MV-4-11 (cell line): Measurements from ENCODE around the gene TSPAN11.
"Not testable (repeated sequence)": the region's sequence is repeated elsewhere in the genome, so short reads cannot be mapped to it uniquely, and the experiment has no call there.

Experiments used
- DNase-seq: peaks from one replicate; lab custom pipeline; 2025; lab: John Stamatoyannopoulos, UW

The TSPAN11 gene

GRCh38 chr12:30926243-30927221 lies at the start of gene TSPAN11:
TSS of gene TSPAN11 (plus strand) at chr12:30926748. CDS start at chr12:30953992, 27,244 bp downstream.
- DNase-seq, result no peak

GRCh38 chr12:30877105-30877875 lies 49.3 kb upstream of the TSPAN11 start:
- no peak for DNase-seq

DNA sequence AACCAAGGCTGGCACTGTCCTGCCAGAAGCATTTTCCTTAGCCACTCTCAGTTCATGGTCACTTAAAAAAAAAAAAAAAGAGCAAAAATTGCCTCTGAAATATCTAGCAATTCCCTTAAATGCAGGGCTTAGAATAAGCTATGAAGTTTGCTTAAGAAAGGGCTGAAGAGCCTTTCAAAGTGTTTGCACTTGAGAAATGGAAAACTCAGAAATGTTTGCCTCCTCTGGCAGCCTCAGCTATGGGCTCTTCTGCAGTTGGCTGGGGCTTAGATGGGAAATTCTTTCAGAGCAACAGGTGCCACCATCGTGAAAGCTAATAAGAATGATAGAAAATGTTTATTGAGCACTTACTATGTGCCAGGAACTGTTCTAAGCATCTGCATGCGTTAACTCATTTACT lies 48.5 kb upstream of the TSPAN11 start:
- DNase-seq, result no peak

DNA sequence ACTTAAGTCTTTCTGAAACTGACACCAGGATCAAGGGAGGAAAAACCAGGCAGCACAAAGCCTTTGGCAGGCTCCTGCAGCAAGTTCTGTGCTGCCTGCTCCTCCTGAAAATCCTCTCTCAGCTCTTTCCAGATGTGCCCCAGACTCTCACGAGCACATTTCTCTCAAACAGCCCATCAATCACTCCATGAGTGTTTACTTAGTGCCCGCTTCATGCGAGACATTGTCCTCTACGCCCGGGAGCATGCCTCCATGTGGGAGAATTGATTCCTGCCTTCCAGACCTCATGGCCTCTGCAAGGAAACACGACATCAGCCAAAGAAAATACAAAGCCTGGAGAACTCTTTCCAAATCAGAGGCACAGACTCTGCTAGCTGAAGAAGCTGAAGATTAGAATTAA lies 46.5 kb upstream of the TSPAN11 start:
- no peak for DNase-seq

DNA sequence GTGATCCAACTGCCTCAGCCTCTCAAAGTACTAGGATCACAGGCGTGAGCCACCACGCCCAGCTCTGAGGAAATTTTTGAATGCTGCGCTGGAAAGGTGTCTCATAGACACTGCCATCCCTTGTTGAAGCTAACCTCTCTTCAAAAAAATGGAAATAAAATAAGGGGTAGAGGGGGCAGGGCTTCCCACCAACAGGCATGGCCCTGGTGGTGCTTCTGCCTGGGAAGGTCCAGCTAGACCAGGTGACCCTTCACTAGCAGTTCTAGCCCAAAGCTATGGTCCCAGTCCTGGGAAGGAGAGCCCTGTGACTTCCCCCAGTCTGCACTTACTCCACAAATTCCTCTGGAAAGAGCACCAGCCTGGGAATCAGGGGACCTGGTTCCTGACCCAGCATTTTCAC lies 45.7 kb upstream of the TSPAN11 start:
- no peak for DNase-seq

DNA sequence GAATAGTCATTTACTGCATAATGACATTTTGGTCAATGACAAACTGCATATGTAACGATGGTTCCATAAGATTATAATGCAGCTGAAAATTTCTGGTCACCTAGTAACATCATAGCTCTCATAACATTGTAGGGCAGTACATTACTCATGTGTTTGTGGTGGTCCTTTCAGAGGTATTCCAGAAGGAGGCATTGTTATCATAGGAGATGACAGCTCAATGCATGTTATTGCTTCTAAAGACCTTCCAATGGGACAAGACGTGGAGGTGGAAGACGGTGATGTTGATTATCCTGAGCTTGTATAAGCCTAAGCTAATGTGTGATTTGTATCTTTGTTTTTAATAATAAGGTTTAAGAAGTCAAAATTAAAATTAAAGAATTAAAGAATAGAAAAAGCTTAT lies 43.8 kb upstream of the TSPAN11 start:
- DNase-seq, result no peak

GRCh38 chr12:30884799-30885198 lies 41.7 kb upstream of the TSPAN11 start:
- no peak for DNase-seq

- no peak for DNase-seq
Observed at GRCh38 chr12:30885321-30885720, 41.2 kb upstream of the TSPAN11 start.

DNA sequence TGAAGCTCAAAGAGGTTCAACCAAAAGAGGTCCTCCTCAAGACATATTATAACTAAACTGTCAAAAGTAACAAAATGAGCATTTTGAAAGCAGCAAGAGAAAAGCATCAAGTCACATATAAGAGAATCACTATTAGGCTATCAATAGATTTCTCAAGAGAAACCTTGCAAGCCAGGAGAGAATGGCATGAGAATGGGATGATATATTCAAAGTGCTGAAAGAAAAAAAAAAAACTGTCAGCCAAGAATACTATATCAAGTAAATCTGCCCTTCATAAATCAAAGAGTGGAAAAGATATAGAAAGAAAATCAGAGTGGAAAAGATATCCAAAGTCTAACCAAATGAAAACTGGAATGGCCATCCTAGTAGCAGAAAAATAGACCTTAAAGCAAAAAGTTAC lies 39.3 kb upstream of the TSPAN11 start:
- DNase-seq, result no peak

DNA sequence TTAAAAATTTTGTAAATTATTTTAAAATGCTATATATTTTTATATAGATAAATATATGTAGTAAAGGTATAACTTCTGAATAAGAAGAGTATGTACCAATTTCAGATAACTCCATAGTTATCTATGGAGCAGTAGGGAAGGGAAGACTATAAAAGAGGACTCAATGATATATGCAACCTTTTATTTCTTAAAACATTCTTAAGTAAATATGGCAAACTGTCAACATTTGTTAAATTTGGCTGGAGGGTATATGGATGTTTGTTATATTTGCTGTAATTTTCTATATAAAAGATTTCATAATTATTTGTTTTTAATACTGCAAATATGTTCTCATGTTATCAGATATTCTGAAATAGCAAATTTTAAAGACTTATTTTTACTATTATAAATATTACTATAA lies 38.3 kb upstream of the TSPAN11 start:
- no peak for DNase-seq

DNA sequence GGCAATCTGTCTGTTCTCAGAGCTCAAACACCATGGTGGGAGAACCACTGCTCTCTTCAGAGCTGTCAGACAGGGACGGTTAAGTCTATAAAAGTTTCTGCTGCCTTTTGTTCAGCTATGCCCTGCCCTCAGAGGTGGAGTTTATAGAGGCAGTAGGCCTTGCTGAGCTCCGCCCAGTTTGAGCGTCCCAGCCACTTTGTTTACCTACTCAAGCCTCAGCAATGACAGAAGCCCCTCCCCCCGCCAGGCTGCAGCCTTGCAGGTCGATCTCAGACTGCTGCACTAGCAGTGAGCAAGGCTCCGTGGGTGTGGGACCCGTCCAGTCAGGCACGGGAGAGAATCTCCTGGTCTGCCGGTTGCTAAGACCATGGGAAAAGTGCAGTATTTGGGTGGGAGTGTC lies 32.0 kb upstream of the TSPAN11 start:
- not testable (repeated sequence) for DNase-seq

GRCh38 chr12:30896461-30896860 lies 30.1 kb upstream of the TSPAN11 start:
- no peak for DNase-seq

DNA sequence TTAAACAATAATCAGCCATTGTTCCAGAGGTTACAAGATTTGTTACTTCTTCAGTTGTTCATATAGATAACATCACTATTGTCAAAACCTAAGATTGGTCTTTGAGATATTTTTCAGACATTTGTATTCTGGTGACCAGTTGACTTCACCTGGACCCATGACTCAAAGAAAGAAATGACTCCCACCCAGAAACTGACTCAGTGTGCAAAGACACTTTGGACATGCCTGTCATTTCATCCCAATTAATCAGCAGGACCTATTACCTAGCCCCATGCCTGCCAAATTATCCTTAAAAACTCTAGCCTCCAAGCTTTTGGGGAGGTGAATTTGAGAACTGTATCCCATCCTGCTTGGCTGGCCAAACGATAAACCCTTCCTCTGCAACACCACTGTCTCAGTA lies 27.7 kb upstream of the TSPAN11 start:
- no peak for DNase-seq

DNA sequence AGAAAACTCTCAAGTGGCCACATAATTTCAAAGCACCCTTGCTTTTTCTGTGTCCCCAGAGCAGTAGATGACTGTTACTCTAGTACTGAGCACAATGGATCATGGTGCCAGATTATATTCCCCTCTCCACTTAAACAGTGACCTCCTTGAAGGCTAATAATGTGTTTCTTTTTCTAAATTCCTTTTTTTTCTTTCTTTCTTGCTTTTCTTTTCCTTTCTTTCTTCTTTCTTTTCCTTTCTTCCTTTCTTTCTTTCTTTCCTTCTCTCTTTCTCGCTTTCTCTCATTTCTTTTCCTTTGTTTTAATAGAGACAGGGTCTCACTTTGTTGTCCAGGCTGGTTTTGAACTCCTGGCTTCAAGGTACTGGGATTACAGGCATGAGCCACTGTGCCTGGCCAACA lies 26.2 kb upstream of the TSPAN11 start:
- no peak for DNase-seq

- DNase-seq, result no peak
Observed at GRCh38 chr12:30902001-30902400, 24.5 kb upstream of the TSPAN11 start.

GRCh38 chr12:30902596-30902995 lies 24.0 kb upstream of the TSPAN11 start:
- no peak for DNase-seq

DNA sequence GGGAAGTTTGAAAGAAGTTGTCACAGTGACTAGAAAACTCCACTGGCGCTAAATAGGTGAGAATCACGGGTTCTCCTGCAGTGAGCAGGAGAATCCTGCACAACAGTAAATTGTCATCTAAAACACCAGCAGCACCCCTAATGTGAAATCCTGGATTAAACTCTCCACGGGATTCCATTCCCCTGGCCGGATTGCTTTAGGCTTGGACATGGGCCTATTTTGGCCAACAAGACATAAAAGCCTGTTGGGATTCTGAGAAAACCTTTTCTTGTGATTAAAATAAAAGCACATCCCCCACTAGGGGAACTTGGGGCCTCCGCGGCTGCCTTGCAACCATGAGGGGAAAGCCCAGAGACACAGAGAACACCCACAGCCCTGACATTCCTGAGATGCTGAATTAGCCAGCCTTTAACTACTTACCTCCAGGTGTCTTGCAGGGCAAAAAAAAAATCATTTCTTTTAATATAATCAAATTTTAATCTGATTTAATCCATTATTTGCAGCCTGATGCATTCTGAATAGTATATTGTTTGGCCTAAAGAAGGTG lies 21.0 kb upstream of the TSPAN11 start:
- no peak for DNase-seq

DNA sequence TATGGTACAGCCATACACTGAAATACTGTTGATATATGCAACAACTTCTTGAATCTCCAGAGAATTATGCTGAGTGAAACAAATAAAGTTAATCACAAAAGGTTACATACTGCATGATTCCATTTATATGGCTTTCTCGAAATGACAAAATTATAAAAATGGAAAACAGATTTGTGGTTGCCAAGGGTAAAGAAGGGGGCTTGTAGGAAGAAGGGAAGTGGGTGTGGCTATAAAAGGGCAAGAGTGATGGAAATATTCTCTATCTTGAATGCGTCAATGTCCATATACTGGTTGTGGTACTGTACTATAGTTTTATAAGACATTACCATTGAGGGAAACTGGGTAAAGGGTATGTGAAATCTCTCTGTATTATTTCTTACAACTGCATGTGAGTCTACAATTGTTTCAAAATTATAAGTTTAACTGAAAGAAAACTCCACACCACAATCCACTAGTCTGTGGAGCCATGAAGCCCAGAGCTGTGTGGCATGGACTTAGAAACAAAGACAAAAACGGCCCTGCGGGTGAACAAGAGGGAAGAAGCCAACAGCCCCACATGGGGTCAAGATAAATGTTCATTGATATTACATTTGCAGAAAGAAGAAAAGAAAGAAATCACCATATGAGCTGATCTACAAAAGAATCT lies 18.3 kb upstream of the TSPAN11 start:
- DNase-seq, result no peak

DNA sequence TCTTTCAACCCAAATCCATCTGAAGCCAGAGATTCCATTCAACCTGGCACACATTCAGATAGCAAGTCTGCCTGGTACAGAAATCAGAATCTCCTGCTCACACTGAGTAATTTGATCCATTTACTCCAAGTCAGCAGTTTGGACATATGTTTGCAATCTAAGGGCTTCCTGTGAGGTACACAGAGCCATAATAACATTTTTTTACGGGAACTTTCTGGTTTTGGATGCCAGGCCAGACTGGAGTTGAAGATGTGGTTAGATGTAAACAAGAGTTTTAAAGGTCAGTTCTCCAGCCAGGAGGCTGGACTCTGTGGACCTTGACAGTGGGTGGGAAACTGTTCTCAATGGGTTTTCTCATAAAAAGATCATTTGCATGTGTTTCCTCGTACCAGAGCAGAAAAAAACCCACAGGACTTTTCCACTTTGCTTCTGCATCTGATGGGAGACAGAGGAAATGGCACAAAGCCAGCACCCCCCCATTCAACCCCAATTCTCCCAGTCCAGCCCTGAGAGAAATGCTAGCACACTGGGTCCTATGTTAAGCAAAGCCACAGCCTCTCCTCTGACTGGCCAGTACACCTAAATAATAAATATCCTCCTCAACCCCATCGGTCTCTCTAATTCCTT lies 17.7 kb upstream of the TSPAN11 start:
- DNase-seq, result no peak

DNA sequence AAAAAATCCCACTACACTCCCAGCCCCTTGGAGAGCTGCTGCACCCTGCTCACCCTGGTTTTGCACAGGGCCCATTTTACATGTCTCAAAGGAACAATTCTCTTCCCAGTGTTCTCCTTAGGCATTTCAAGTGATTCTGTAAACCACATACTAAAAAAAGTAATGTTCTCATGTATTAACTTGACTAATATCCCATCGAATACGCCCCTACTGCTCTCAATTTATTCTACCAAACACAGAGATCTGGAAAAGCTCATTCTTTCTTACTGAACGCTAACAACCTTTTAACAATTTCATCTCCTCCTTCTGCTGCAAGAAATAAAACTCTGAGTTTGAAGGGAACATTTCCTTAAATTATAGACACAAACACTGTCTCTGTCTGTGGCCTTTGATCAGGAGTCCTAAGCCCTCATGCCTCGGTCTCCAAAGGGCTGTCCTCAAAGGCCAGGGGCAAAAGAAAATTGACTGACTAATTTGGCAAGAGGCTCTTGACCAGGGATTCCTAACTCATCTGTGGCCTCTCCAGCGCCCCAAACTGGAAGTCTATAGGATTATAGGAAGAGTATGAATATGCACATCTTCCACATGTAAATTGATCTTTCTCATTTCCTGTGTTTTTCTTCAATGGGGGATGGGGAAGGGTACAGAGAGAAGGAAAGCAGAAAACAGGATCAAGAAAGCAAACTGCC lies 17.1 kb upstream of the TSPAN11 start:
- DNase-seq, result no peak

DNA sequence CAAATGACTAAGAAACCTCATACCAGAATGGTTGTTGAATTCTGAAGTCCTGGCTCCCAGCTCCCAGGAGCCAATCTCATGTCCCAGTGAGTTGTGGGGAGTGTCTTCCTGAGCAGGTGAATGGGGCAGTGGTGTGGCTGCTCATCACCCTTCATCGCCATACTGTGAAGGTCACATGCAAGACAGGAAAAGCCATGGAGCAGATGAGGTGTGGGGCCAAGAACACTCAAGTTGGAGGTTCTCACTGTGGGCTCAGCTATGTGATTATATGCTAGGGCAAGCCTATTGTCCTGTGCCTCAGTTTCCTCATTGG lies 16.6 kb upstream of the TSPAN11 start:
- DNase-seq, result no peak
